A673 (cell line): Measurements from ENCODE around the gene SMAD1. TPM values are rescaled to one million over a fixed set of nuclear protein-coding genes. Genes with fewer than 3 reads are reported as not detected.

ENCODE experiments used
- BruUV-seq: library from RNA; stranded (reverse); fragments of 400-500 nt; replicated peaks from 2 replicates; lab custom pipeline; 2021; lab: Mats Ljungman, UMichigan
- CTCF ChIA-PET: fragments of 300-600 bp; sonication (Branson Sonifier 250); formaldehyde crosslinking; loops from one replicate; lab custom pipeline; 2022; ENCODE audit warnings: antibody characterized with exemption; lab: Charles Lee
- POLR2A ChIA-PET: fragments of 300-600 bp; sonication (Branson Sonifier 250); formaldehyde crosslinking; loops from one replicate; lab custom pipeline; 2022; ENCODE audit warnings: antibody characterized with exemption; ENCODE audit not compliant: low non-redundant PET; lab: Charles Lee
- DNase-seq: peaks from one replicate; pipeline ENCODE4 v3.0.0-alpha.2; 2015; ENCODE audit warnings: low spot score
- H3K27ac ChIP-seq: fragments of 200-600 bp; sonication (generic); 2 replicates; pipeline ENCODE4 v1.5.1; 2016; ENCODE audit warnings: mixed run types, low read depth, mild to moderate bottlenecking, mixed read lengths, antibody characterized with exemption, low read length; ENCODE audit not compliant: poor library complexity, severe bottlenecking
- H3K27me3 ChIP-seq: fragments of 200-600 bp; sonication (generic); replicated peaks from 2 replicates; pipeline ENCODE4 v1.6.1; 2017; ENCODE audit warnings: mixed run types, low read depth, mild to moderate bottlenecking, mixed read lengths, antibody characterized with exemption, low read length; ENCODE audit not compliant: insufficient read depth, poor library complexity
- H3K36me3 ChIP-seq: fragments of 200-600 bp; sonication (generic); 2 replicates; pipeline ENCODE4 v1.6.1; 2016; ENCODE audit warnings: mixed run types, mild to moderate bottlenecking, mixed read lengths, antibody characterized with exemption, low read length; ENCODE audit not compliant: insufficient read depth, poor library complexity, severe bottlenecking
- H3K4me1 ChIP-seq: fragments of 200-600 bp; sonication (generic); 2 replicates; pipeline ENCODE4 v1.6.1; 2017; ENCODE audit warnings: mixed run types, mild to moderate bottlenecking, mixed read lengths, antibody characterized with exemption, low read length; ENCODE audit not compliant: insufficient read depth, poor library complexity, severe bottlenecking
- H3K4me3 ChIP-seq: fragments of 200-600 bp; sonication (generic); 2 replicates; pipeline ENCODE4 v1.5.1; 2016; ENCODE audit warnings: low read depth, mixed run types, mild to moderate bottlenecking, mixed read lengths, low read length; ENCODE audit not compliant: poor library complexity, severe bottlenecking
- H3K9me3 ChIP-seq: fragments of 200-600 bp; sonication (generic); 2 replicates; pipeline ENCODE4 v1.6.1; 2016; ENCODE audit warnings: mixed run types, low read depth, mild to moderate bottlenecking, mixed read lengths, antibody characterized with exemption, low read length; ENCODE audit not compliant: poor library complexity, severe bottlenecking
- EZH2 ChIP-seq: fragments of 200-600 bp; sonication (generic); IDR thresholded peaks from 2 replicates; pipeline ENCODE4 v1.6.1; 2017; ENCODE audit warnings: borderline replicate concordance, low read depth, mild to moderate bottlenecking, mixed read lengths, antibody characterized with exemption, low read length; ENCODE audit not compliant: poor library complexity, severe bottlenecking
- intact Hi-C: fragments of 100-400 bp; cut with micrococcal nuclease; formaldehyde crosslinking; loops from one replicate; pipeline ENCODE4 v1.10.0; 2022; ENCODE audit not compliant: unreplicated experiment
- total RNA-seq: library from RNA; stranded (reverse); gene quantifications from 2 replicates; pipeline ENCODE4 v1.2.3, GENCODE V29; 2021
- TF ChIP-seq, protein P1 (sequence below): fragments of 300-800, 200-600 bp; sonication (generic); conservative IDR thresholded peaks from 2 replicates; pipeline ENCODE4 v1.5.1; 2017; ENCODE audit warnings: low read depth, mild to moderate bottlenecking, antibody characterized with exemption, low read length, moderate library complexity, mixed read lengths

The SMAD1 gene
- total RNA-seq, 1 experiment from 2014 or later: 33.7 TPM

DNA sequence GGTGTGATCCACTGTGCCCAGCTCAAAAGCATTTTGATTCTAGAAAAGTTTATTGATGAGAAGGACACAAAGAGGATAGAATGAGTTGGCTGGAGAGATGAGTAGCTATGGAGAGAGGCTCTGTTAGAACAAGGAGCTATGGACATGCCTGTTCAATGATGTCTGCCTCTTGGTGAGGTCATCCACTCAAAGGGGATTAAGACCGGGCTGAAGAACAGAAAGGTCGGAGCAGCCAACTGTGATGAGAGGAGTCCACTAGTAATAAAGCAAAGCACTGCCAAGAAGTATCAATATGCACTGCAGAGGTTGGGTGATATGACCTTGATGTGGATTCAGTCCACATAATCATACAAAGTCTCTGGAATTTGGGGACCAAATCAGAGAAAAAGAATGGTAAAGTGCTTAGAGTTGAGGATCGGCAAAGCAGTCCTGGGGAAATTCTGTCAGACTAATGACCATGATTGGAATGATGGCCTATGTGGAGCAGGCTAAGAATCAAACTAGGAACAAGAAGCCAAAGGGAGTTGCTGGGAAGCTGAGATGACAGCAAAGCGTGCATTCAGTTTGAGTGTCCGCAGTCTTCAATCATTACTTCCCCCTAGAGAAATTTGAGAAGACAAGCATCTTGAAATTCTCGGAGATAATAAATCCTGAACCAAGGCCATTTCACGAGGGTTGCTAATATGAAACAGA, 81.8 kb downstream of the SMAD1 start:
- TF ChIP-seq, protein P1, sequence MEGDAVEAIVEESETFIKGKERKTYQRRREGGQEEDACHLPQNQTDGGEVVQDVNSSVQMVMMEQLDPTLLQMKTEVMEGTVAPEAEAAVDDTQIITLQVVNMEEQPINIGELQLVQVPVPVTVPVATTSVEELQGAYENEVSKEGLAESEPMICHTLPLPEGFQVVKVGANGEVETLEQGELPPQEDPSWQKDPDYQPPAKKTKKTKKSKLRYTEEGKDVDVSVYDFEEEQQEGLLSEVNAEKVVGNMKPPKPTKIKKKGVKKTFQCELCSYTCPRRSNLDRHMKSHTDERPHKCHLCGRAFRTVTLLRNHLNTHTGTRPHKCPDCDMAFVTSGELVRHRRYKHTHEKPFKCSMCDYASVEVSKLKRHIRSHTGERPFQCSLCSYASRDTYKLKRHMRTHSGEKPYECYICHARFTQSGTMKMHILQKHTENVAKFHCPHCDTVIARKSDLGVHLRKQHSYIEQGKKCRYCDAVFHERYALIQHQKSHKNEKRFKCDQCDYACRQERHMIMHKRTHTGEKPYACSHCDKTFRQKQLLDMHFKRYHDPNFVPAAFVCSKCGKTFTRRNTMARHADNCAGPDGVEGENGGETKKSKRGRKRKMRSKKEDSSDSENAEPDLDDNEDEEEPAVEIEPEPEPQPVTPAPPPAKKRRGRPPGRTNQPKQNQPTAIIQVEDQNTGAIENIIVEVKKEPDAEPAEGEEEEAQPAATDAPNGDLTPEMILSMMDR: no peak
- TF ChIP-seq EZH2: no peak
- BruUV-seq: no TSS peak
- DNase-seq: no peak
- POLR2A ChIA-PET: no interaction called here
- intact Hi-C loops: no loop called here
- H3K27me3 ChIP-seq: no peaks in the 10 kb centered on the region
- no peaks in the 10 kb centered on the region for H3K9me3 ChIP-seq
- no peak overlapping the region for H3K27ac ChIP-seq
- no peaks in the 10 kb centered on the region for H3K4me1 ChIP-seq
- CTCF ChIA-PET: no interaction called here
- no peak overlapping the region for H3K4me3 ChIP-seq
- peaks cover 4% of the 10 kb centered on the region for H3K36me3 ChIP-seq

DNA sequence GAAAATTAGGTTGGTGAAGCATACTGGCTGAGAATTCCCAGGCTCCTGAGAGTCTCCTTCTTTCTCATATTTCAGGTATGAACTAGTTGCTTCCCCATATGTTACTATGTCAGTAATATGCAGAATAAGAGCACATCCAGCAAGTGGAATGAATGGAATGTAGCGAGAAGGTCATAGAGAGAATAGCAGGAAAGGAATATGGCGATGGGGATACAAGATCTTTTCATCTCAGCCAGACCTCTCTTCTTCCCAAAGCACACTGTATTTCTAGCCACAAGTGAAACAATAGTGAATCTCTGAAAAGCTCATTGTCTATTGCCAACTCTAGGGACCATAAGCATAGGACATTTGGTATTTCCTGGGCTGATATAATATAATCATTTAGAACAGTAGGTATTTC, 82.9 kb downstream of the SMAD1 start:
- BruUV-seq: no TSS peak
- POLR2A ChIA-PET: no interaction called here
- Histone ChIP-seq H3K27me3 (no peaks in the 10 kb centered on the region), H3K9me3 (no peaks in the 10 kb centered on the region), H3K4me1 (no peaks in the 10 kb centered on the region), H3K36me3 (no peaks in the 10 kb centered on the region), H3K27ac (no peak overlapping the region), H3K4me3 (no peak overlapping the region)
- intact Hi-C loops: no loop called here
- no peak for TF ChIP-seq EZH2
- DNase-seq: no peak
- CTCF ChIA-PET: no interaction called here

DNA sequence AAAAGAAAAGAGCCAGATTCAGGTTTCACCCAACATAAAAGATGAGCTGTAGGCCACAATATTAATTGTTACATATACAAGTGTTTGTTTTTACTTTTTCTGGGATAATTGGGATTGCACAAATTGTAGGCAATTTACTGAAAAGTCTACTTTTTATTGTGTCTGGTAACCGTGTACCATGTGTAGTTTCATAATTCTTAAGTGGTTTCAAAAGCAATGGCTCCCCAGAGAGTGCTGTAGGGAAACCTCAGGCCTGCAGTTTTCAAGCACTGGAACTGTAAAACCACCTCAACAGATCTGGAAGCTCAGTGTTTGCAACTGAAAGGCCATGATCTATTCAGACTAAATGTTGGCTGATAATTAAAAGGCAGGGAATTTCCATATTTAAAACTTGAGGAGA, 83.7 kb downstream of the SMAD1 start:
- POLR2A ChIA-PET: no interaction called here
- CTCF ChIA-PET: no interaction called here
- no peak for DNase-seq
- Histone ChIP-seq H3K27me3 (no peaks in the 10 kb centered on the region), H3K36me3 (no peaks in the 10 kb centered on the region), H3K9me3 (no peaks in the 10 kb centered on the region), H3K4me1 (no peaks in the 10 kb centered on the region), H3K27ac (no peak overlapping the region), H3K4me3 (no peak overlapping the region)
- intact Hi-C loops: no loop called here
- BruUV-seq: no TSS peak
- TF ChIP-seq, protein P1: no peak
- no peak for TF ChIP-seq EZH2
